GM21619 (cell line): Measurements from ENCODE around the gene TSPYL2.

Experiments used
- ATAC-seq: cut with Tn5 transposase; IDR thresholded peaks from one replicate; pipeline ENCODE4 v1.9.1; 2021; ENCODE audit not compliant: unreplicated experiment

Gene TSPYL2

GRCh38 chrX:53081925-53082772, at the start of gene TSPYL2:
TSS of gene TSPYL2 (plus strand) at chrX:53082367. CDS start at chrX:53082499, 132 bp downstream.
- peak; percentile 90 for ATAC-seq

GRCh38 chrX:53036149-53036548, 46.0 kb upstream of the TSPYL2 start:
- no peak for ATAC-seq

- ATAC-seq = no peak
These were observed 42.9 kb upstream of the TSPYL2 start for GRCh38 chrX:53039236-53039635.

GRCh38 chrX:53044995-53045394, 37.2 kb upstream of the TSPYL2 start:
- no peak for ATAC-seq

GRCh38 chrX:53047228-53047627, 34.9 kb upstream of the TSPYL2 start:
- ATAC-seq = no peak

GRCh38 chrX:53048169-53049126, 33.7 kb upstream of the TSPYL2 start, which contains the start of gene GPR173:
TSS of gene GPR173 (plus strand) at chrX:53048789. CDS start at chrX:53076622, 27,833 bp downstream.
- ATAC-seq = no peak

GRCh38 chrX:53049127-53049517, 33.0 kb upstream of the TSPYL2 start:
- ATAC-seq = no peak

GRCh38 chrX:53050841-53051240, 31.3 kb upstream of the TSPYL2 start:
- ATAC-seq = no peak

- ATAC-seq = no peak
These were observed 26.8 kb upstream of the TSPYL2 start for GRCh38 chrX:53055244-53055849.

GRCh38 chrX:53056292-53056691, 25.9 kb upstream of the TSPYL2 start:
- ATAC-seq = no peak

GRCh38 chrX:53065104-53065503, 17.1 kb upstream of the TSPYL2 start:
- ATAC-seq = no peak

- no peak for ATAC-seq
These were observed 11.1 kb upstream of the TSPYL2 start for GRCh38 chrX:53071064-53071463.

GRCh38 chrX:53071604-53072417, 10.4 kb upstream of the TSPYL2 start:
- peak; percentile 78 for ATAC-seq

- ATAC-seq = peak; percentile 42
These were observed 9.6 kb upstream of the TSPYL2 start for GRCh38 chrX:53072418-53073114.

- no peak for ATAC-seq
These were observed 9.0 kb upstream of the TSPYL2 start for GRCh38 chrX:53073115-53073586.

- ATAC-seq = no peak
These were observed 7.2 kb upstream of the TSPYL2 start for GRCh38 chrX:53075011-53075410.

- no peak for ATAC-seq
These were observed 5.5 kb upstream of the TSPYL2 start for GRCh38 chrX:53076671-53077070.

GRCh38 chrX:53077207-53078197, 4.7 kb upstream of the TSPYL2 start:
- no peak for ATAC-seq
